ENCODE measurements around the gene RNF220.

- TF ChIP-seq POLR2A (IDR thresholded peaks at IDR 0.05): no peak
- TF ChIP-seq CTCF (IDR thresholded peaks at IDR 0.05): no peak
Measured at GRCh38 chr1:44471911-44472453, 66.9 kb downstream of the RNF220 start.

Measured in body of pancreas (tissue), 4 donors.